GM12801 (cell line): ENCODE data around the gene LANCL2.

Source experiments
- TF ChIP-seq, protein P1 (sequence below): IDR thresholded peaks from one replicate; pipeline ENCODE4 v1.5.1; 2011; ENCODE audit warnings: control low read depth; ENCODE audit not compliant: insufficient read length; ENCODE audit errors: extremely low read depth

The LANCL2 gene

DNA sequence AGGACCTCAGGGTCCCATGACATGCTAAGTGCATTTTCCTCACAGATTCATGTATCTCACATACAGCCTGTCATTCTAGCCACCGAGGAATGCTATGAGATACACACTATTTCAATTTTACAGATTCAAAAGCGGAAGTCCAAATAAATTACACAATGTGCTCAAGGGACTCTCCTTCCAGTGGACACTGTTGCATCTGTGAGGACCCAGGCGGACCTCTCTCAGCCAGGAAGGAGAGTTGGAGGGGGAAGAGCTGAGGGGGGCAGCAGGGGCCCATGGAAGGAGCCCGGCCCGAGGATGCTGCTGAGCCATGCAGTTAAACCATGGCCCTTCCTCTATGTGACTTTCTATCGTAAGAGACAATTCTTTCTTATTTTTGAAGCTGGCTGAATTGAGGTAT lies 113.6 kb downstream of the LANCL2 start:
- TF ChIP-seq, protein P1, sequence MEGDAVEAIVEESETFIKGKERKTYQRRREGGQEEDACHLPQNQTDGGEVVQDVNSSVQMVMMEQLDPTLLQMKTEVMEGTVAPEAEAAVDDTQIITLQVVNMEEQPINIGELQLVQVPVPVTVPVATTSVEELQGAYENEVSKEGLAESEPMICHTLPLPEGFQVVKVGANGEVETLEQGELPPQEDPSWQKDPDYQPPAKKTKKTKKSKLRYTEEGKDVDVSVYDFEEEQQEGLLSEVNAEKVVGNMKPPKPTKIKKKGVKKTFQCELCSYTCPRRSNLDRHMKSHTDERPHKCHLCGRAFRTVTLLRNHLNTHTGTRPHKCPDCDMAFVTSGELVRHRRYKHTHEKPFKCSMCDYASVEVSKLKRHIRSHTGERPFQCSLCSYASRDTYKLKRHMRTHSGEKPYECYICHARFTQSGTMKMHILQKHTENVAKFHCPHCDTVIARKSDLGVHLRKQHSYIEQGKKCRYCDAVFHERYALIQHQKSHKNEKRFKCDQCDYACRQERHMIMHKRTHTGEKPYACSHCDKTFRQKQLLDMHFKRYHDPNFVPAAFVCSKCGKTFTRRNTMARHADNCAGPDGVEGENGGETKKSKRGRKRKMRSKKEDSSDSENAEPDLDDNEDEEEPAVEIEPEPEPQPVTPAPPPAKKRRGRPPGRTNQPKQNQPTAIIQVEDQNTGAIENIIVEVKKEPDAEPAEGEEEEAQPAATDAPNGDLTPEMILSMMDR, result no peak

DNA sequence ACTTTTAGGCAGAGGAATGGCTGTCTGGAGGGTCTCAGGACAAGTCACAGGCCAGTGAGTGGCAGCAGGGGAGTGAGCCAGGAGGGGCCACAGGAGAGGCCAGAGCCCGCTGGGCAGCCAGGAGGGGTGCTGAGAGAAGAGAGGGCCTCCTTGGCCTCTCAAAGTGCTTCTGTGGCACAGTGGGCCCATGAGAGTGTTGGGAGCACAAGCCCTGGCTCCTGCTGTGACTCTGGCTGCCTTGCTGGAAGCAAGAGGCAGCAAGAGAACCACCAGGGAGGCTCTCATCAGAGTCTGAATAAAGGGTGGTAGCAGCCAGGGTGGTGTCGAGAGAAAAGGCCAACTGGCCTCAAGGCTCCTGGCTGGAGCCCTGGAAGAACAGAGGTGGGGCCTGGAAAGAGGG lies 116.0 kb downstream of the LANCL2 start:
- TF ChIP-seq, protein P1, result no peak

DNA sequence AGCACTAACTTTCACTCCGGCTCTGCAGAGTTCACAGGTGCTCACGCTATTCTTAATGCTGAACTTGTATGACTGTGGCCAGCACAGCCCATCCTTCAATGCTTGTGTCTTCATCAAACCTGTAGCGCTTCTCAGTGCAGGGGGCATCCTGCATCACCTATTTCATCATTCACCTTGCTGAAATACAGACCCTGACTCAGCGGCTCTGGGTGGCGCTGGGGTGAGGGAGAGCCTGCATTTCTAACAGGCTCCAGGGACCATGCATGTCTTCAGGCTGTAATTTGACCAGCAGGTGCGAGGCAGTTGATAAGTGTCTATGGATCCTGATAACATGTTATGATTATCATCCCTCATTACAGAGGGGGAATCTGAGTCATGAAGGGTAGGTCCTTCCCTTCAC lies 117.9 kb downstream of the LANCL2 start:
- TF ChIP-seq, protein P1, result no peak
